OCI-LY1 (cell line): ENCODE data around the gene TGFBR3L.

ENCODE experiments used
- CTCF ChIP-seq: fragments of 200-600 bp; sonication (generic), shearing (Covaris generic); IDR thresholded peaks from 2 replicates; pipeline ENCODE4 v1.5.1; 2017; ENCODE audit warnings: mild to moderate bottlenecking, antibody characterized with exemption, low read length, moderate library complexity, mixed read lengths
- EZH2 ChIP-seq: fragments of 200-600 bp; sonication (generic), shearing (Covaris generic); IDR thresholded peaks from 2 replicates; pipeline ENCODE4 v1.8.0; 2017; ENCODE audit warnings: borderline replicate concordance, mixed run types, mild to moderate bottlenecking, antibody characterized with exemption, low read length, moderate library complexity, mixed read lengths

- no peak for TF ChIP-seq CTCF
- TF ChIP-seq EZH2, result no peak
Observed at GRCh38 chr19:7883796-7884570, 30.6 kb upstream of the TGFBR3L start.
